Measurements from ENCODE around the gene CLEC16A. TPM values are rescaled to one million over a fixed set of nuclear protein-coding genes. Genes with fewer than 3 reads are reported as not detected.

Gene CLEC16A
- polyA plus RNA-seq, 2 donors: 9.0 to 12.5 TPM

- H3K27ac ChIP-seq (ENCODE audit: low read depth in 2 of 2, low read length in 1 of 2): peak overlapping the region in 1 of 2 donors; percentile 13
- WGBS, 2 donors: 86 to 87% methylated on average over 5 of the region's 5 CpGs
- H3K4me3 ChIP-seq (ENCODE audit: low read depth in 1 of 2, low read length in 2 of 2): no peak overlapping the region
- no peaks in the 10 kb centered on the region for H3K27me3 ChIP-seq (ENCODE audit: control insufficient read depth in 1 of 2, insufficient read depth in 2 of 2, low read length in 2 of 2)
- H3K36me3 ChIP-seq (ENCODE audit: control insufficient read depth in 2 of 2, insufficient read depth in 2 of 2, low read length in 1 of 2): peaks cover 0 to 10% of the 10 kb centered on the region in 2 donors
- H3K9me3 ChIP-seq (ENCODE audit: control insufficient read depth in 2 of 2, insufficient read depth in 1 of 2, low read depth in 1 of 2, low read length in 1 of 2): no peaks in the 10 kb centered on the region
- peaks cover 0 to 3% of the 10 kb centered on the region in 2 donors for H3K4me1 ChIP-seq (ENCODE audit: control insufficient read depth in 2 of 2, insufficient read depth in 2 of 2, low read length in 1 of 2)
Observed at GRCh38 chr16:11015607-11016006, 71.2 kb downstream of the CLEC16A start.

- WGBS, 2 donors: 60 to 62% methylated on average over 3 of the region's 3 CpGs
- H3K27ac ChIP-seq (ENCODE audit: low read depth in 2 of 2, low read length in 1 of 2): peak overlapping the region; percentile 57 to 63
Observed at GRCh38 chr16:11016524-11016988, 72.2 kb downstream of the CLEC16A start.

DNA sequence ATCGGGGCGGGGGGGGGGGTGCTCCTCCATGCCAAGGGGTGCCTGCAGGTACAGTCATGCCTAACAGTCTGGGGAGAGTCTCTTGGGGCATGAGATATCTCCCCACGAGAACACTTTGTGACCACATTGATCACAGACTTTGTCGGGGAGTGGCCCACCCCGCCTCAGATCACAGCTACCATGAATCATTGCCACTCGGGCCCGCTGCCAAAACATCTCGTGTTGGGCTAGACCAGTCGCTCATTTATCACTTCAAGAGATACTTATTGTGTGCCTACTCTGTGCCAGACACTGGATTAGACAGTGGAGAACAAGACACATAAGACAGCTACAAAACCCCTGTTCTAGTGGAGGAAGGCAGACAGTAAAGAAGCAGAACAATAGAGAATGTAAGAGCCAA, 72.6 kb downstream of the CLEC16A start:
- 34 to 36% methylated on average over 9 of the region's 9 CpGs for WGBS, 2 donors
- H3K27me3 ChIP-seq (ENCODE audit: control insufficient read depth in 1 of 2, insufficient read depth in 2 of 2, low read length in 2 of 2): no peaks in the 10 kb centered on the region
- H3K36me3 ChIP-seq (ENCODE audit: control insufficient read depth in 2 of 2, insufficient read depth in 2 of 2, low read length in 1 of 2): peaks cover 0 to 12% of the 10 kb centered on the region in 2 donors
- H3K27ac ChIP-seq (ENCODE audit: low read depth in 2 of 2, low read length in 1 of 2): peak overlapping the region; percentile 57 to 63
- H3K4me3 ChIP-seq (ENCODE audit: low read depth in 1 of 2, low read length in 2 of 2): no peak overlapping the region
- H3K4me1 ChIP-seq (ENCODE audit: control insufficient read depth in 2 of 2, insufficient read depth in 2 of 2, low read length in 1 of 2): peaks cover 0 to 3% of the 10 kb centered on the region in 2 donors
- H3K9me3 ChIP-seq (ENCODE audit: control insufficient read depth in 2 of 2, insufficient read depth in 1 of 2, low read depth in 1 of 2, low read length in 1 of 2): no peaks in the 10 kb centered on the region

More at GRCh38 chr16:11016524-11016988, 72.2 kb downstream of the CLEC16A start:
- Histone ChIP-seq H3K27me3 (ENCODE audit: control insufficient read depth in 1 of 2, insufficient read depth in 2 of 2, low read length in 2 of 2) (no peaks in the 10 kb centered on the region), H3K4me1 (ENCODE audit: control insufficient read depth in 2 of 2, insufficient read depth in 2 of 2, low read length in 1 of 2) (peaks cover 0 to 3% of the 10 kb centered on the region in 2 donors), H3K36me3 (ENCODE audit: control insufficient read depth in 2 of 2, insufficient read depth in 2 of 2, low read length in 1 of 2) (peaks cover 0 to 12% of the 10 kb centered on the region in 2 donors), H3K9me3 (ENCODE audit: control insufficient read depth in 2 of 2, insufficient read depth in 1 of 2, low read depth in 1 of 2, low read length in 1 of 2) (no peaks in the 10 kb centered on the region), H3K4me3 (ENCODE audit: low read depth in 1 of 2, low read length in 2 of 2) (no peak overlapping the region)

- Histone ChIP-seq H3K27ac (ENCODE audit: low read depth in 2 of 2, low read length in 1 of 2) (no peak overlapping the region), H3K4me1 (ENCODE audit: control insufficient read depth in 2 of 2, insufficient read depth in 2 of 2, low read length in 1 of 2) (peaks cover 0 to 3% of the 10 kb centered on the region in 2 donors), H3K9me3 (ENCODE audit: control insufficient read depth in 2 of 2, insufficient read depth in 1 of 2, low read depth in 1 of 2, low read length in 1 of 2) (no peaks in the 10 kb centered on the region), H3K27me3 (ENCODE audit: control insufficient read depth in 1 of 2, insufficient read depth in 2 of 2, low read length in 2 of 2) (no peaks in the 10 kb centered on the region), H3K36me3 (ENCODE audit: control insufficient read depth in 2 of 2, insufficient read depth in 2 of 2, low read length in 1 of 2) (peaks cover 0 to 12% of the 10 kb centered on the region in 2 donors), H3K4me3 (ENCODE audit: low read depth in 1 of 2, low read length in 2 of 2) (no peak overlapping the region)
- 91 to 94% methylated on average over 2 of the region's 2 CpGs for WGBS, 2 donors
Observed at GRCh38 chr16:11017499-11017898, 73.1 kb downstream of the CLEC16A start.

- 95 to 98% methylated on average over 4 of the region's 4 CpGs for WGBS, 2 donors
- no peak overlapping the region for H3K4me3 ChIP-seq (ENCODE audit: low read depth in 1 of 2, low read length in 2 of 2)
- H3K4me1 ChIP-seq (ENCODE audit: control insufficient read depth in 2 of 2, insufficient read depth in 2 of 2, low read length in 1 of 2): peaks cover 0 to 3% of the 10 kb centered on the region in 2 donors
- no peak overlapping the region for H3K27ac ChIP-seq (ENCODE audit: low read depth in 2 of 2, low read length in 1 of 2)
- H3K36me3 ChIP-seq (ENCODE audit: control insufficient read depth in 2 of 2, insufficient read depth in 2 of 2, low read length in 1 of 2): peaks cover 14 to 19% of the 10 kb centered on the region in 2 donors
- H3K27me3 ChIP-seq (ENCODE audit: control insufficient read depth in 1 of 2, insufficient read depth in 2 of 2, low read length in 2 of 2): no peaks in the 10 kb centered on the region
- peaks cover 0 to 4% of the 10 kb centered on the region in 2 donors for H3K9me3 ChIP-seq (ENCODE audit: control insufficient read depth in 2 of 2, insufficient read depth in 1 of 2, low read depth in 1 of 2, low read length in 1 of 2)
Observed at GRCh38 chr16:11020388-11020787, 76.0 kb downstream of the CLEC16A start.

GRCh38 chr16:11020792-11021551, 76.6 kb downstream of the CLEC16A start:
- no peaks in the 10 kb centered on the region for H3K27me3 ChIP-seq (ENCODE audit: control insufficient read depth in 1 of 2, insufficient read depth in 2 of 2, low read length in 2 of 2)
- H3K27ac ChIP-seq (ENCODE audit: low read depth in 2 of 2, low read length in 1 of 2): no peak overlapping the region
- H3K4me3 ChIP-seq (ENCODE audit: low read depth in 1 of 2, low read length in 2 of 2): no peak overlapping the region
- WGBS, 2 donors: 78 to 84% methylated on average over 7 of the region's 7 CpGs
- H3K36me3 ChIP-seq (ENCODE audit: control insufficient read depth in 2 of 2, insufficient read depth in 2 of 2, low read length in 1 of 2): peaks cover 15 to 19% of the 10 kb centered on the region in 2 donors
- H3K9me3 ChIP-seq (ENCODE audit: control insufficient read depth in 2 of 2, insufficient read depth in 1 of 2, low read depth in 1 of 2, low read length in 1 of 2): peaks cover 0 to 4% of the 10 kb centered on the region in 2 donors
- peaks cover 0 to 3% of the 10 kb centered on the region in 2 donors for H3K4me1 ChIP-seq (ENCODE audit: control insufficient read depth in 2 of 2, insufficient read depth in 2 of 2, low read length in 1 of 2)

GRCh38 chr16:11022002-11022401, 77.6 kb downstream of the CLEC16A start:
- no peak overlapping the region for H3K4me3 ChIP-seq (ENCODE audit: low read depth in 1 of 2, low read length in 2 of 2)
- H3K27me3 ChIP-seq (ENCODE audit: control insufficient read depth in 1 of 2, insufficient read depth in 2 of 2, low read length in 2 of 2): no peaks in the 10 kb centered on the region
- whole genome bisulfite sequencing, 2 donors: 96 to 100% methylated on average over 3 of the region's 3 CpGs
- peaks cover 3 to 6% of the 10 kb centered on the region in 2 donors for H3K9me3 ChIP-seq (ENCODE audit: control insufficient read depth in 2 of 2, insufficient read depth in 1 of 2, low read depth in 1 of 2, low read length in 1 of 2)
- no peak overlapping the region for H3K27ac ChIP-seq (ENCODE audit: low read depth in 2 of 2, low read length in 1 of 2)
- peaks cover 18 to 19% of the 10 kb centered on the region in 2 donors for H3K36me3 ChIP-seq (ENCODE audit: control insufficient read depth in 2 of 2, insufficient read depth in 2 of 2, low read length in 1 of 2)
- H3K4me1 ChIP-seq (ENCODE audit: control insufficient read depth in 2 of 2, insufficient read depth in 2 of 2, low read length in 1 of 2): no peaks in the 10 kb centered on the region

DNA sequence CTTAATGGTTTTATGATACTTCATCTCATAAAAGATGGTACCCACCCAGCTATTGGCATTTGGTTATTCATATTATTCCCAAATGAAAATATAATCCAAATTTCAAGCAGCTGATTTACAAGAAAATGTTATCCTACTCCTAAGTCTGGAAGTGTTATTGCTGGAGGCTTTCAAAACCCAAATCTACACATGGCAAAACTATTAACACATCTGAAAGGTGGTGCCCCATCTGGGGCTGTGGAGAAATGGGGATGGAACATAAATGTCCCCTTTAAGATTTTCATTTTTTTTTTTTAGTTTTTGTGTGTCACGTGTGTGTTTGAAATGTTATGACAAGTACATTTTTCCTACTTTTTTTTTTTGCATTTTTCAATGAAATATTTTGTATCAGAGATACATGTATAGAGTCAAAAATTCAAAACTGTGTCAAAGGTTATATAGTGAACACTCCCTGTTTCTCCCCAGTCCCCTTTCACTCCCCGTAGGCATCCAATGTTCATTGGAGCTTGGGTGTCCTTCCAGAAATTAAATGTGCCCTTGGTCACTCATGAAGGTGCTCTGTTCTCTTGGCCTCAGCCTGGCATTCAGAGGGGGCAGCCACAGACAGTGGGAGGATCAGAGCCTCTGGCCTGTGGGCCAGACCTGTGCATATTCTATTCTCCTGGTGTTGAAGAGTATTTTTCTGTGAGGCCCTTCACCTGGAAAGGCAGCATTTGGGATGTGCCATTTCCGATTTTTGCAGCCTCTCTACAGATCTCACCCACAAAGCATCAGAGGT, 79.1 kb downstream of the CLEC16A start:
- H3K36me3 ChIP-seq (ENCODE audit: control insufficient read depth in 2 of 2, insufficient read depth in 2 of 2, low read length in 1 of 2): peaks cover 18 to 19% of the 10 kb centered on the region in 2 donors
- 92 to 93% methylated on average over 3 of the region's 3 CpGs for WGBS, 2 donors
- H3K4me3 ChIP-seq (ENCODE audit: low read depth in 1 of 2, low read length in 2 of 2): no peak overlapping the region
- no peaks in the 10 kb centered on the region for H3K4me1 ChIP-seq (ENCODE audit: control insufficient read depth in 2 of 2, insufficient read depth in 2 of 2, low read length in 1 of 2)
- H3K27ac ChIP-seq (ENCODE audit: low read depth in 2 of 2, low read length in 1 of 2): no peak overlapping the region
- peaks cover 3 to 6% of the 10 kb centered on the region in 2 donors for H3K9me3 ChIP-seq (ENCODE audit: control insufficient read depth in 2 of 2, insufficient read depth in 1 of 2, low read depth in 1 of 2, low read length in 1 of 2)
- H3K27me3 ChIP-seq (ENCODE audit: control insufficient read depth in 1 of 2, insufficient read depth in 2 of 2, low read length in 2 of 2): no peaks in the 10 kb centered on the region

DNA sequence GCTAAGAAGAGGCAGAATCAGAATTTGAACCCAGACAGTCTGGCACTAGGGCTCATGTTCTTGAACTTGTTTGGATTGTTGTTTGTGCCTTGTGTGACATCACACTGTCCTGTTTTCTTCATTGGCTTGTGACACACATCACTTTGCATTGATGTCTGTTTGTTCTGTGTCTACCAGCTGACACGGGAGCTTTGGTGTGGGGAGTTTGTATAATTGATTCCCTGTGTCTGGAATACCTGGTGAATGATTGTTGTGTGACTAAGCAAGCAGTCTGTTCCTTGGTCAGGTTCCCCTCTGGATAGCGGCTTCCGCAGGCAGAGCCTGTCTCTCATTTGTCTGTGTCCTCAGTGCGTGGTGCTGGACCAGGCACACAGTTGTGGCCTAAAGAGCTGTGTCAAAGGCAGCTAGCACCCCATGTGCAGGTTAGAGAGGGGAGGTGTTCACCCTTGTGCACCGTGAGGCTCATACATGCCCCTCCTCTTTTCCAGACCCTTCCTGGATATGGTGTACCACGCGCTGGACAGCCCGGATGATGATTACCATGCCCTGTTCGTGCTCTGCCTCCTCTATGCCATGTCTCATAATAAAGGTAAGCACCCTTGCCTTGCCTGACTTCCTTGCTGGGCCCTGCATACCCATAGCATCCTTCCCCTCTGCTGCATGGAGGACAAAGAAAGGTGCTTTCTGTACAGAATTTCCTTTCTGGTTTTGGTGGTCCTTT, 80.1 kb downstream of the CLEC16A start:
- 89 to 94% methylated on average over 9 of the region's 9 CpGs for WGBS, 2 donors
- Histone ChIP-seq H3K4me3 (ENCODE audit: low read depth in 1 of 2, low read length in 2 of 2) (no peak overlapping the region), H3K27me3 (ENCODE audit: control insufficient read depth in 1 of 2, insufficient read depth in 2 of 2, low read length in 2 of 2) (no peaks in the 10 kb centered on the region), H3K27ac (ENCODE audit: low read depth in 2 of 2, low read length in 1 of 2) (no peak overlapping the region), H3K9me3 (ENCODE audit: control insufficient read depth in 2 of 2, insufficient read depth in 1 of 2, low read depth in 1 of 2, low read length in 1 of 2) (peaks cover 3 to 6% of the 10 kb centered on the region in 2 donors), H3K36me3 (ENCODE audit: control insufficient read depth in 2 of 2, insufficient read depth in 2 of 2, low read length in 1 of 2) (peaks cover 19 to 21% of the 10 kb centered on the region in 2 donors), H3K4me1 (ENCODE audit: control insufficient read depth in 2 of 2, insufficient read depth in 2 of 2, low read length in 1 of 2) (no peaks in the 10 kb centered on the region)
